Measurements from ENCODE around the gene KIR2DL1. TPM values are rescaled to one million over a fixed set of nuclear protein-coding genes. Genes with fewer than 3 reads are reported as not detected.
"Not testable (repeated sequence)": the region's sequence is repeated elsewhere in the genome, so short reads cannot be mapped to it uniquely, and the experiment has no call there.

Gene KIR2DL1
- total RNA-seq, 1 donor from 2014 or later, result not detected

GRCh38 chr19:54729416-54730188, 40.0 kb upstream of the KIR2DL1 start:
- DNase-seq (ENCODE audit: low read depth), result no peak
- FAIRE-seq, result no peak
- no peak for TF ChIP-seq CTCF (IDR thresholded peaks at IDR 0.05; ENCODE audit: insufficient read depth, low read length, severe bottlenecking)
- H3K36me3 ChIP-seq (ENCODE audit: control insufficient read depth, insufficient read depth, low read length), result no peaks in the 10 kb centered on the region
- no peaks in the 10 kb centered on the region for H3K27me3 ChIP-seq (ENCODE audit: control insufficient read depth, insufficient read depth, low read length)
- H3K4me3 ChIP-seq (ENCODE audit: low read depth, low read length), result no peak overlapping the region

- TF ChIP-seq CTCF (IDR thresholded peaks at IDR 0.05; ENCODE audit: insufficient read depth, low read length, severe bottlenecking), result no peak
- DNase-seq (ENCODE audit: low read depth) (no peak), FAIRE-seq (no peak)
- Histone ChIP-seq H3K36me3 (ENCODE audit: control insufficient read depth, insufficient read depth, low read length) (no peaks in the 10 kb centered on the region), H3K4me3 (ENCODE audit: low read depth, low read length) (no peak overlapping the region), H3K27me3 (ENCODE audit: control insufficient read depth, insufficient read depth, low read length) (no peaks in the 10 kb centered on the region)
Measured at GRCh38 chr19:54731191-54731590, 38.4 kb upstream of the KIR2DL1 start.

- H3K27me3 ChIP-seq (ENCODE audit: control insufficient read depth, insufficient read depth, low read length), result not testable (repeated sequence)
Measured at GRCh38 chr19:54738306-54738705, 31.3 kb upstream of the KIR2DL1 start, which contains the start of gene KIR2DL3. Gene KIR2DL3 (plus strand): TSS chr19:54738513. CDS start chr19:54738546, 33 bp downstream.

GRCh38 chr19:54738715-54739114, 30.9 kb upstream of the KIR2DL1 start:
- DNase-seq (ENCODE audit: low read depth) (no peak), FAIRE-seq (no peak)
- Histone ChIP-seq H3K27me3 (ENCODE audit: control insufficient read depth, insufficient read depth, low read length) (no peaks in the 10 kb centered on the region), H3K36me3 (ENCODE audit: control insufficient read depth, insufficient read depth, low read length) (no peaks in the 10 kb centered on the region), H3K4me3 (ENCODE audit: low read depth, low read length) (no peak overlapping the region)
- no peak for TF ChIP-seq CTCF (IDR thresholded peaks at IDR 0.05; ENCODE audit: insufficient read depth, low read length, severe bottlenecking)

More at GRCh38 chr19:54738306-54738705, 31.3 kb upstream of the KIR2DL1 start, which contains the start of gene KIR2DL3:
- FAIRE-seq; H3K4me3 ChIP-seq (ENCODE audit: low read depth, low read length); H3K36me3 ChIP-seq (ENCODE audit: control insufficient read depth, insufficient read depth, low read length); DNase-seq (ENCODE audit: low read depth): not testable (repeated sequence)

- peak; percentile 58 for FAIRE-seq
- no peak for TF ChIP-seq CTCF (IDR thresholded peaks at IDR 0.05; ENCODE audit: insufficient read depth, low read length, severe bottlenecking)
- H3K27me3 ChIP-seq (ENCODE audit: control insufficient read depth, insufficient read depth, low read length), result no peaks in the 10 kb centered on the region
- DNase-seq (ENCODE audit: low read depth), result no peak
- no peak overlapping the region for H3K4me3 ChIP-seq (ENCODE audit: low read depth, low read length)
- no peaks in the 10 kb centered on the region for H3K36me3 ChIP-seq (ENCODE audit: control insufficient read depth, insufficient read depth, low read length)
Measured at GRCh38 chr19:54739587-54740497, 29.8 kb upstream of the KIR2DL1 start.

GRCh38 chr19:54741950-54742349, 27.6 kb upstream of the KIR2DL1 start:
- not testable (repeated sequence) for FAIRE-seq; DNase-seq (ENCODE audit: low read depth); H3K27me3 ChIP-seq (ENCODE audit: control insufficient read depth, insufficient read depth, low read length); H3K36me3 ChIP-seq (ENCODE audit: control insufficient read depth, insufficient read depth, low read length); H3K4me3 ChIP-seq (ENCODE audit: low read depth, low read length)

- H3K27me3 ChIP-seq (ENCODE audit: control insufficient read depth, insufficient read depth, low read length); H3K4me3 ChIP-seq (ENCODE audit: low read depth, low read length); FAIRE-seq; H3K36me3 ChIP-seq (ENCODE audit: control insufficient read depth, insufficient read depth, low read length); DNase-seq (ENCODE audit: low read depth): not testable (repeated sequence)
Measured at GRCh38 chr19:54744080-54744479, 25.5 kb upstream of the KIR2DL1 start.

GRCh38 chr19:54747614-54748322, 21.8 kb upstream of the KIR2DL1 start:
- not testable (repeated sequence) for H3K4me3 ChIP-seq (ENCODE audit: low read depth, low read length); H3K27me3 ChIP-seq (ENCODE audit: control insufficient read depth, insufficient read depth, low read length); FAIRE-seq; DNase-seq (ENCODE audit: low read depth); H3K36me3 ChIP-seq (ENCODE audit: control insufficient read depth, insufficient read depth, low read length)

GRCh38 chr19:54750276-54750675, 19.3 kb upstream of the KIR2DL1 start:
- H3K27me3 ChIP-seq (ENCODE audit: control insufficient read depth, insufficient read depth, low read length); FAIRE-seq; DNase-seq (ENCODE audit: low read depth); H3K4me3 ChIP-seq (ENCODE audit: low read depth, low read length); H3K36me3 ChIP-seq (ENCODE audit: control insufficient read depth, insufficient read depth, low read length): not testable (repeated sequence)

All from bronchial epithelial cell (primary cell).